GM23338 (cell line): ENCODE measurements around the gene GAPVD1. TPM values are rescaled to one million over a fixed set of nuclear protein-coding genes. Genes with fewer than 3 reads are reported as not detected.
"Not testable (repeated sequence)": the region's sequence is repeated elsewhere in the genome, so short reads cannot be mapped to it uniquely, and the experiment has no call there.

ENCODE experiments used
- ATAC-seq: fragments of 200-7000 bp; cut with Tn5 transposase; 3 replicates; pipeline ENCODE4 v1.9.1; 2020
- DNase-seq: peaks from one replicate; pipeline ENCODE4 v3.0.0-alpha.2; 2015; ENCODE audit warnings: low spot score
- H2AFZ ChIP-seq: fragments of 200-600 bp; sonication (generic); 2 replicates; pipeline ENCODE4 v1.8.0; 2016; ENCODE audit warnings: antibody characterized with exemption, mild to moderate bottlenecking, moderate library complexity
- H3F3A ChIP-seq: fragments of 200-600 bp; sonication (generic); replicated peaks from 2 replicates; pipeline ENCODE4 v1.8.0; 2017; ENCODE audit warnings: antibody characterized with exemption, mixed run types, low read depth
- H3K27ac ChIP-seq: fragments of 200-600 bp; sonication (generic); 2 replicates; pipeline ENCODE4 v1.6.1; 2016; ENCODE audit warnings: low read depth
- H3K27me3 ChIP-seq: fragments of 200-600 bp; sonication (generic); 2 replicates; pipeline ENCODE4 v1.8.0; 2016; ENCODE audit warnings: mild to moderate bottlenecking, mixed run types, moderate library complexity; ENCODE audit not compliant: insufficient read depth
- H3K36me3 ChIP-seq: fragments of 200-600 bp; sonication (generic); 2 replicates; pipeline ENCODE4 v1.8.0; 2016; ENCODE audit warnings: mild to moderate bottlenecking; ENCODE audit not compliant: insufficient read depth
- H3K4me1 ChIP-seq: fragments of 200-600 bp; sonication (generic); 2 replicates; pipeline ENCODE4 v1.8.0; 2016; ENCODE audit warnings: mild to moderate bottlenecking, moderate library complexity; ENCODE audit not compliant: insufficient read depth
- H3K4me2 ChIP-seq: fragments of 200-600 bp; sonication (generic); 2 replicates; pipeline ENCODE4 v1.7.1; 2017; ENCODE audit warnings: mixed run types
- H3K4me3 ChIP-seq: fragments of 200-600 bp; sonication (generic); 2 replicates; pipeline ENCODE4 v1.6.1; 2016; ENCODE audit warnings: mixed run types
- H3K79me2 ChIP-seq: fragments of 200-600 bp; sonication (generic); replicated peaks from 2 replicates; pipeline ENCODE4 v1.8.0; 2017; ENCODE audit warnings: mild to moderate bottlenecking; ENCODE audit not compliant: insufficient read depth
- H3K9me2 ChIP-seq: fragments of 200-600 bp; sonication (generic); 2 replicates; pipeline ENCODE4 v1.8.0; 2017; ENCODE audit not compliant: insufficient read depth
- H4K20me1 ChIP-seq: fragments of 200-600 bp; sonication (generic); replicated peaks from 2 replicates; pipeline ENCODE4 v1.8.0; 2017; ENCODE audit warnings: mild to moderate bottlenecking; ENCODE audit not compliant: insufficient read depth
- H3K27ac Mint-ChIP-seq: 2 replicates; pipeline ENCODE4 v1.8.0; 2020; ENCODE audit warnings: inconsistent platforms, mild to moderate bottlenecking, moderate library complexity, mixed read lengths
- H3K27me3 Mint-ChIP-seq: 3 replicates; pipeline ENCODE4 v1.8.0; 2022; ENCODE audit warnings: low read depth, mild to moderate bottlenecking, moderate library complexity, mixed read lengths, inconsistent platforms; ENCODE audit not compliant: insufficient read depth, poor library complexity
- H3K36me3 Mint-ChIP-seq: 3 replicates; pipeline ENCODE4 v1.8.0; 2021; ENCODE audit warnings: low read depth, mild to moderate bottlenecking, inconsistent platforms, moderate library complexity, mixed read lengths
- H3K4me1 Mint-ChIP-seq: 3 replicates; pipeline ENCODE4 v1.8.0; 2020; ENCODE audit warnings: mild to moderate bottlenecking, inconsistent platforms, mixed read lengths
- H3K4me3 Mint-ChIP-seq: 3 replicates; pipeline ENCODE4 v1.8.0; 2021; ENCODE audit warnings: moderate library complexity, mild to moderate bottlenecking, inconsistent platforms, mixed read lengths
- H3K9me3 Mint-ChIP-seq: 3 replicates; pipeline ENCODE4 v1.8.0; 2020; ENCODE audit warnings: moderate library complexity, mild to moderate bottlenecking, inconsistent platforms, mixed read lengths
- CREB1 ChIP-seq: fragments of 250-450 bp; sonication (Bioruptor Pico); IDR thresholded peaks from 2 replicates; pipeline ENCODE4 v1.5.0; 2020; ENCODE audit warnings: low read depth, mild to moderate bottlenecking, moderate library complexity
- CTCF ChIP-seq, 2 experiments: fragments of 200-600 bp in 1 of 2; sonication (generic) in 1 of 2; conservative IDR thresholded peaks; 2 replicates each; pipeline versions ENCODE4 v1.5.1 to v1.6.1; 2016 to 2017; ENCODE audit warnings: antibody characterized with exemption in 2 of 2, low read depth in 2 of 2, mild to moderate bottlenecking in 2 of 2, moderate library complexity in 1 of 2
- ETS1 ChIP-seq: IDR thresholded peaks from 2 replicates; pipeline ENCODE4 v1.6.1; 2016; ENCODE audit warnings: antibody characterized with exemption
- JUNB ChIP-seq: IDR thresholded peaks from one replicate; pipeline ENCODE4 v1.6.1; 2016; ENCODE audit warnings: antibody characterized with exemption; ENCODE audit not compliant: unreplicated experiment
- NANOG ChIP-seq: IDR thresholded peaks from 2 replicates; pipeline ENCODE4 v1.6.1; 2016; ENCODE audit warnings: antibody characterized with exemption, borderline replicate concordance
- REST ChIP-seq: IDR thresholded peaks from one replicate; pipeline ENCODE4 v1.6.1; 2018; ENCODE audit warnings: antibody characterized with exemption; ENCODE audit not compliant: unreplicated experiment
- ZNF114 ChIP-seq: fragments of 250-450 bp; sonication (Bioruptor Pico); IDR thresholded peaks from 2 replicates; pipeline ENCODE4 v1.5.0; 2020; ENCODE audit warnings: mild to moderate bottlenecking, moderate library complexity
- polyA plus RNA-seq: library from polyadenylated mRNA; unstranded; fragments of >200 nt; fragmentation: Nextera tagmentation; extraction: Ambion mirVana; gene quantifications from 2 replicates; pipeline ENCODE4 v1.2.1, GENCODE V29; 2016
- total RNA-seq: library from RNA; depleted of rRNA; stranded (reverse); fragments of >200 nt; shearing (Covaris generic); gene quantifications from 2 replicates; pipeline ENCODE4 v1.2.3, GENCODE V29; 2014
- TF ChIP-seq, protein P1 (sequence below): fragments of 250-450 bp; sonication (Bioruptor Pico); IDR thresholded peaks from 2 replicates; pipeline ENCODE4 v1.5.0; 2020; ENCODE audit warnings: mild to moderate bottlenecking, moderate library complexity

Gene GAPVD1
- total and polyA plus RNA-seq, 2 experiments from 2014 or later, result 19.2 to 34.6 TPM

DNA sequence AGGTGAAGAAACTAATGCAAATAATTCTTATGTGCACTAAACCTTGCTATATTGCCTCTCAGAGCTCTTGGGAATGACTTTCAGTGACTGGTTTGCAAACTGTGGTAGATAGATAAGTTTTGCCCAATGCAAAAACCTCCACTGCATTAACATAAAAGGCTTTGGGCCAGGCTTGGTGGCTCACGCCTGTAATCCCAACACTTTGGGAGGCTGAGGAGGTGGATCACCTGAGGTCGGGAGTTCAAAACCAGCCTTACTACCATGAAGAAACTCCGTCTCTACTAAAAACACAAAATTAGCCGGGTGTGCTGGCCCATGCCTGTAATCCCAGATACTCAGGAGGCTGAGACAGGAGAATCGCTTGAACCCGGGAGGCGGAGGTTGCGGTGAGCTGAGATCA is 27.5 kb upstream of the GAPVD1 start:
- peaks cover 34% of the 10 kb centered on the region for H3K36me3 ChIP-seq
- not testable (repeated sequence) for H3K27ac ChIP-seq, H3K27ac Mint-ChIP-seq

GRCh38 chr9:125235804-125236519 is 25.7 kb upstream of the GAPVD1 start:
- ATAC-seq (no peak), DNase-seq (no peak)
- H3K4me3 ChIP-seq, result no peak overlapping the region; the same call in 1 of the 2 replicates
- Mint-ChIP-seq H3K4me1 (peaks cover 12% of the 10 kb centered on the region), H3K36me3 (peaks cover 76% of the 10 kb centered on the region), H3K4me3 (no peak overlapping the region; the same call in 2 of the 3 replicates), H3K9me3 (no peaks in the 10 kb centered on the region), H3K27ac (no peak overlapping the region), H3K27me3 (peaks cover 6% of the 10 kb centered on the region)
- peaks cover 52% of the 10 kb centered on the region for H3F3A ChIP-seq
- peaks cover 12% of the 10 kb centered on the region; the same call in 1 of the 2 replicates for H3K4me1 ChIP-seq
- H3K4me2 ChIP-seq, result 0 out of 2 replicates have a peak overlapping the region, but pooled peaks have one; percentile 34
- peaks cover 42% of the 10 kb centered on the region for H3K36me3 ChIP-seq
- H4K20me1 ChIP-seq, result peaks cover 49% of the 10 kb centered on the region
- H3K27ac ChIP-seq, result no peak overlapping the region
- H2AFZ ChIP-seq, result no peak overlapping the region
- H3K9me2 ChIP-seq, result no peaks in the 10 kb centered on the region
- H3K79me2 ChIP-seq, result peaks cover 48% of the 10 kb centered on the region
- no peaks in the 10 kb centered on the region for H3K27me3 ChIP-seq
- TF ChIP-seq NANOG (no peak), CREB1 (CRISPR knock-in tag) (no peak), CTCF (conservative IDR thresholded peaks at IDR 0.05; ENCODE audit: low read depth in 2 of 2) (no peak), ETS1 (no peak), JUNB (no peak), ZNF114 (CRISPR knock-in tag) (no peak), REST (no peak)
- TF ChIP-seq, protein P1, sequence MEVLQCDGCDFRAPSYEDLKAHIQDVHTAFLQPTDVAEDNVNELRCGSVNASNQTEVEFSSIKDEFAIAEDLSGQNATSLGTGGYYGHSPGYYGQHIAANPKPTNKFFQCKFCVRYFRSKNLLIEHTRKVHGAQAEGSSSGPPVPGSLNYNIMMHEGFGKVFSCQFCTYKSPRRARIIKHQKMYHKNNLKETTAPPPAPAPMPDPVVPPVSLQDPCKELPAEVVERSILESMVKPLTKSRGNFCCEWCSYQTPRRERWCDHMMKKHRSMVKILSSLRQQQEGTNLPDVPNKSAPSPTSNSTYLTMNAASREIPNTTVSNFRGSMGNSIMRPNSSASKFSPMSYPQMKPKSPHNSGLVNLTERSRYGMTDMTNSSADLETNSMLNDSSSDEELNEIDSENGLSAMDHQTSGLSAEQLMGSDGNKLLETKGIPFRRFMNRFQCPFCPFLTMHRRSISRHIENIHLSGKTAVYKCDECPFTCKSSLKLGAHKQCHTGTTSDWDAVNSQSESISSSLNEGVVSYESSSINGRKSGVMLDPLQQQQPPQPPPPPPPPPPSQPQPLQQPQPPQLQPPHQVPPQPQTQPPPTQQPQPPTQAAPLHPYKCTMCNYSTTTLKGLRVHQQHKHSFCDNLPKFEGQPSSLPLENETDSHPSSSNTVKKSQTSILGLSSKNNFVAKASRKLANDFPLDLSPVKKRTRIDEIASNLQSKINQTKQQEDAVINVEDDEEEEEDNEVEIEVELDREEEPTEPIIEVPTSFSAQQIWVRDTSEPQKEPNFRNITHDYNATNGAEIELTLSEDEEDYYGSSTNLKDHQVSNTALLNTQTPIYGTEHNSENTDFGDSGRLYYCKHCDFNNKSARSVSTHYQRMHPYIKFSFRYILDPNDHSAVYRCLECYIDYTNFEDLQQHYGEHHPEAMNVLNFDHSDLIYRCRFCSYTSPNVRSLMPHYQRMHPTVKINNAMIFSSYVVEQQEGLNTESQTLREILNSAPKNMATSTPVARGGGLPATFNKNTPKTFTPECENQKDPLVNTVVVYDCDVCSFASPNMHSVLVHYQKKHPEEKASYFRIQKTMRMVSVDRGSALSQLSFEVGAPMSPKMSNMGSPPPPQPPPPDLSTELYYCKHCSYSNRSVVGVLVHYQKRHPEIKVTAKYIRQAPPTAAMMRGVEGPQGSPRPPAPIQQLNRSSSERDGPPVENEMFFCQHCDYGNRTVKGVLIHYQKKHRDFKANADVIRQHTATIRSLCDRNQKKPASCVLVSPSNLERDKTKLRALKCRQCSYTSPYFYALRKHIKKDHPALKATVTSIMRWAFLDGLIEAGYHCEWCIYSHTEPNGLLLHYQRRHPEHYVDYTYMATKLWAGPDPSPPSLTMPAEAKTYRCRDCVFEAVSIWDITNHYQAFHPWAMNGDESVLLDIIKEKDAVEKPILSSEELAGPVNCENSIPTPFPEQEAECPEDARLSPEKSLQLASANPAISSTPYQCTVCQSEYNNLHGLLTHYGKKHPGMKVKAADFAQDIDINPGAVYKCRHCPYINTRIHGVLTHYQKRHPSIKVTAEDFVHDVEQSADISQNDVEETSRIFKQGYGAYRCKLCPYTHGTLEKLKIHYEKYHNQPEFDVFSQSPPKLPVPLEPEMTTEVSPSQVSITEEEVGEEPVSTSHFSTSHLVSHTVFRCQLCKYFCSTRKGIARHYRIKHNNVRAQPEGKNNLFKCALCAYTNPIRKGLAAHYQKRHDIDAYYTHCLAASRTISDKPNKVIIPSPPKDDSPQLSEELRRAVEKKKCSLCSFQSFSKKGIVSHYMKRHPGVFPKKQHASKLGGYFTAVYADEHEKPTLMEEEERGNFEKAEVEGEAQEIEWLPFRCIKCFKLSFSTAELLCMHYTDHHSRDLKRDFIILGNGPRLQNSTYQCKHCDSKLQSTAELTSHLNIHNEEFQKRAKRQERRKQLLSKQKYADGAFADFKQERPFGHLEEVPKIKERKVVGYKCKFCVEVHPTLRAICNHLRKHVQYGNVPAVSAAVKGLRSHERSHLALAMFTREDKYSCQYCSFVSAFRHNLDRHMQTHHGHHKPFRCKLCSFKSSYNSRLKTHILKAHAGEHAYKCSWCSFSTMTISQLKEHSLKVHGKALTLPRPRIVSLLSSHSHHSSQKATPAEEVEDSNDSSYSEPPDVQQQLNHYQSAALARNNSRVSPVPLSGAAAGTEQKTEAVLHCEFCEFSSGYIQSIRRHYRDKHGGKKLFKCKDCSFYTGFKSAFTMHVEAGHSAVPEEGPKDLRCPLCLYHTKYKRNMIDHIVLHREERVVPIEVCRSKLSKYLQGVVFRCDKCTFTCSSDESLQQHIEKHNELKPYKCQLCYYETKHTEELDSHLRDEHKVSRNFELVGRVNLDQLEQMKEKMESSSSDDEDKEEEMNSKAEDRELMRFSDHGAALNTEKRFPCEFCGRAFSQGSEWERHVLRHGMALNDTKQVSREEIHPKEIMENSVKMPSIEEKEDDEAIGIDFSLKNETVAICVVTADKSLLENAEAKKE (CRISPR knock-in tag), result no peak

More for the DNA sequence above, 27.5 kb upstream of the GAPVD1 start:
- Histone ChIP-seq H3K79me2 (peaks cover 29% of the 10 kb centered on the region), H4K20me1 (peaks cover 34% of the 10 kb centered on the region), H3F3A (peaks cover 43% of the 10 kb centered on the region)
- not testable (repeated sequence) for H3K4me2 ChIP-seq, H3K27me3 ChIP-seq, H3K4me1 Mint-ChIP-seq, H3K4me3 ChIP-seq, H3K9me2 ChIP-seq, H3K27me3 Mint-ChIP-seq, H3K9me3 Mint-ChIP-seq, ATAC-seq, DNase-seq, H2AFZ ChIP-seq, H3K4me1 ChIP-seq, H3K4me3 Mint-ChIP-seq
- H3K36me3 Mint-ChIP-seq, result peaks cover 64% of the 10 kb centered on the region
